K562 (cell line): ENCODE data around the gene MTHFR. TPM values are rescaled to one million over a fixed set of nuclear protein-coding genes. Genes with fewer than 3 reads are reported as not detected.
A peak's percentile ranks its signal among the peaks of the same experiment; 100 is the strongest.

ENCODE experiments used
- ARID1B ChIP-seq: fragments of 450-650 bp; IDR thresholded peaks from 2 replicates; pipeline ENCODE4 v1.6.1; 2016; ENCODE audit warnings: antibody characterized with exemption, mild to moderate bottlenecking, inconsistent platforms
- ARID2 ChIP-seq: fragments of 450-650 bp; IDR thresholded peaks from 2 replicates; pipeline ENCODE4 v1.6.1; 2017; ENCODE audit warnings: antibody characterized with exemption, mild to moderate bottlenecking
- ETV6 ChIP-seq, 3 experiments: fragments of 150-350 bp in 1 of 3; sonication (generic) in 1 of 3; formaldehyde crosslinking in 1 of 3; IDR thresholded peaks; 2 replicates each; pipeline versions ENCODE4 v1.6.1 to v1.8.0; 2014 to 2022; ENCODE audit warnings: borderline replicate concordance in 2 of 3, low read depth in 2 of 3, antibody characterized with exemption in 1 of 3, low read length in 1 of 3, mild to moderate bottlenecking in 1 of 3, missing genetic modification reagents in 1 of 3
- EWSR1 ChIP-seq: fragments of 450-650 bp; IDR thresholded peaks from 2 replicates; pipeline ENCODE4 v1.6.1; 2018; ENCODE audit warnings: borderline replicate concordance, mild to moderate bottlenecking, low read depth, moderate library complexity; ENCODE audit not compliant: partially characterized antibody
- FOSL1 ChIP-seq: fragments of 200-800 bp; sonication (Bioruptor generic); conservative IDR thresholded peaks from 2 replicates; pipeline ENCODE4 v1.6.1; 2016; ENCODE audit warnings: missing genetic modification characterization, missing compliant biosample characterization
- HDAC8 ChIP-seq: fragments of 450-650 bp; IDR thresholded peaks from 2 replicates; pipeline ENCODE4 v1.6.1; 2016; ENCODE audit warnings: mild to moderate bottlenecking, missing genetic modification characterization, moderate library complexity, missing compliant biosample characterization
- NCOA6 ChIP-seq: fragments of 450-650 bp; IDR thresholded peaks from 2 replicates; pipeline ENCODE4 v1.6.1; 2017; ENCODE audit warnings: mild to moderate bottlenecking
- NR4A1 ChIP-seq, 2 experiments: fragments of 250-450 bp in 1 of 2; fragments of 450-650 bp in 1 of 2; sonication (Bioruptor Pico) in 1 of 2; IDR thresholded peaks; 2 replicates each; pipeline versions ENCODE4 v1.4.0 to v1.6.1; 2016 to 2020; ENCODE audit warnings: mild to moderate bottlenecking in 2 of 2, missing compliant biosample characterization in 1 of 2, missing genetic modification characterization in 1 of 2, moderate library complexity in 1 of 2
- TSC22D4 ChIP-seq: fragments of 450-650 bp; IDR thresholded peaks from 2 replicates; pipeline ENCODE4 v1.6.1; 2016; ENCODE audit warnings: missing genetic modification characterization, missing biosample characterization, control low read depth
- ZKSCAN8 ChIP-seq: fragments of 200-800 bp; sonication (Bioruptor generic); IDR thresholded peaks from 2 replicates; pipeline ENCODE4 v1.6.1; 2016; ENCODE audit warnings: missing genetic modification characterization, missing compliant biosample characterization
- ZNF134 ChIP-seq: fragments of 250-450 bp; sonication (Bioruptor Pico); conservative IDR thresholded peaks from 2 replicates; pipeline ENCODE4 v1.4.0; 2020
- ZNF551 ChIP-seq: fragments of 250-450 bp; sonication (Bioruptor Pico); IDR thresholded peaks from 2 replicates; pipeline ENCODE4 v1.5.0; 2021; ENCODE audit warnings: mild to moderate bottlenecking, moderate library complexity
- ZNF785 ChIP-seq: fragments of 250-450 bp; sonication (Bioruptor Pico); IDR thresholded peaks from 2 replicates; pipeline ENCODE4 v1.4.0; 2020; ENCODE audit warnings: mild to moderate bottlenecking
- polyA plus RNA-seq, 8 experiments: library from polyadenylated mRNA; depleted of rRNA in 4 of 8; stranded (reverse) in 5 of 8; unstranded in 3 of 8; fragments of >200 nt; fragmentation: Nextera tagmentation in 2 of 8; fragmentation: Illumina TruSeq in 1 of 8; extraction: Ambion mirVana in 2 of 8; extraction: Trizol in 1 of 8; gene quantifications; 2 replicates each; pipeline versions ENCODE4 v1.2.1 to v1.2.3, GENCODE V29; 2011 to 2014; ENCODE audit warnings: inconsistent platforms in 1 of 8, missing spikeins in 1 of 8
- total RNA-seq, 7 experiments: library from RNA; depleted of rRNA in 6 of 7; stranded (reverse); fragments of >200 nt in 6 of 7; fragmentation: Illumina TruSeq in 2 of 7; extraction: Trizol in 2 of 7; gene quantifications; 2 replicates each; pipeline versions ENCODE4 v1.2.1 to v1.2.3, GENCODE V29; 2011 to 2021; ENCODE audit warnings: low replicate concordance in 1 of 7
- TF ChIP-seq, protein P1 (sequence below): sonication (generic); formaldehyde crosslinking; IDR thresholded peaks from 2 replicates; pipeline ENCODE4 v1.8.1; 2023; ENCODE audit warnings: mild to moderate bottlenecking, missing genetic modification reagents
- TF ChIP-seq, protein P2 (sequence below): fragments of 450-650 bp; conservative IDR thresholded peaks from 2 replicates; pipeline ENCODE4 v1.6.1; 2016; ENCODE audit warnings: missing genetic modification characterization, low read depth, mild to moderate bottlenecking, control low read depth, missing compliant biosample characterization
- TF ChIP-seq, protein P3 (sequence below): sonication (generic); formaldehyde crosslinking; IDR thresholded peaks from 2 replicates; pipeline ENCODE4 v1.8.0; 2022; ENCODE audit warnings: missing genetic modification reagents, mild to moderate bottlenecking, borderline replicate concordance
- TF ChIP-seq, protein P4 (sequence below): sonication (generic); formaldehyde crosslinking; IDR thresholded peaks from 2 replicates; pipeline ENCODE4 v1.8.0; 2022; ENCODE audit warnings: mild to moderate bottlenecking, missing genetic modification reagents

MTHFR gene
- total and polyA plus RNA-seq, 9 of the 15 experiments (the other 6 are each of a cell fraction or from before 2014, with no cell fraction given) = 5.0 to 104 (median 62.6) TPM

DNA sequence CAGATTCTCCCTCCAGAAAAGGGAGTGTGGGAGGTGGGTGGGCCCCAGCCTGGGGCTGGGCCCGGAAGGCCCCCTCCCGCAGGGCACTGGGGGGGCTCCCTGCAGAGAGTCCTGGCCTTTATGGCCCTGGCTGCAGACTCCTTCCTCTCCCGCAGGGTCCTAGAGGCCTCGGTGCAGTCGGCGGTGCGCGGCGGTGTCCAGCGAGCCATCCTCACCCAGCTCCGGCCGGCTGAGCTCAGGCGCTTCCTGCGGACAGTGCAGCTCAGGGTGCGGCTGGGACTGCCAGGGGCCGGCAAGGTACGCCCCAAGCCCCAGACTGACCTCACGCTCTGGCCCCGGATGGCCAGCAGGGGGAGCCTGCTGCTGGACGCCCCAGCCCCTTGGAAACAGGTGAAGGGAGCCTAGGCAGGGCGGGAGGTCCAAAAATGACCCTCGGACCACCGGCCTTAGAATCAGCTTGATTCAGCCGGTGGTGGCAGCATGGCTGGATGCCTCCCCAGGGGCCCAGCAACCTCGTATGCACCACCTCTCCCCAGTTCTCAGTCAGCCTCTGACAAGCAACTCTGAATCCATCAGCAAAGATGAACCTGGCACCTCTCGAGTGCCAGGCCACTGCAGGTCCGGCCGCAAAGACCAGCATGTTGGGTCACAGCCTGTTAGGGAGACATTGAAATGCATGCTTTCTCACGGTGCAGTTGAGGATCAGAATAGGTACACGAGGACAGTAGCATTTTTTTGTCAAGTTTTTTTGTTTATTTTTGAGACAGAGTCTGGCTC lies 20.6 kb downstream of the MTHFR start (continued):
- TF ChIP-seq, protein P1, sequence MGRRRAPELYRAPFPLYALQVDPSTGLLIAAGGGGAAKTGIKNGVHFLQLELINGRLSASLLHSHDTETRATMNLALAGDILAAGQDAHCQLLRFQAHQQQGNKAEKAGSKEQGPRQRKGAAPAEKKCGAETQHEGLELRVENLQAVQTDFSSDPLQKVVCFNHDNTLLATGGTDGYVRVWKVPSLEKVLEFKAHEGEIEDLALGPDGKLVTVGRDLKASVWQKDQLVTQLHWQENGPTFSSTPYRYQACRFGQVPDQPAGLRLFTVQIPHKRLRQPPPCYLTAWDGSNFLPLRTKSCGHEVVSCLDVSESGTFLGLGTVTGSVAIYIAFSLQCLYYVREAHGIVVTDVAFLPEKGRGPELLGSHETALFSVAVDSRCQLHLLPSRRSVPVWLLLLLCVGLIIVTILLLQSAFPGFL (CRISPR knock-in tag) = no peak
- TF ChIP-seq ARID1B (peak; percentile 49; the same call in 1 of the 2 replicates), ZNF134 (CRISPR knock-in tag) (peak; percentile 63; the same call in 1 of the 2 replicates), NR4A1 (CRISPR knock-in tag; IDR thresholded peaks at IDR 0.05) (no peak), NR4A1 (tag; IDR thresholded peaks at IDR 0.05) (no peak), ZNF785 (CRISPR knock-in tag) (no peak), FOSL1 (tag) (no peak), HDAC8 (peak; percentile 77; the same call in 1 of the 2 replicates), ZNF551 (no peak), ARID2 (no peak), TSC22D4 (tag) (no peak), NCOA6 (no peak), ETV6 (IDR thresholded peaks at IDR 0.05; ENCODE audit: borderline replicate concordance in 1 of 2, low read depth in 2 of 2, low read length in 1 of 2) (no peak), ETV6 (CRISPR knock-in tag; IDR thresholded peaks at IDR 0.05; ENCODE audit: borderline replicate concordance) (no peak), EWSR1 (no peak), ZKSCAN8 (CRISPR knock-in tag) (no peak)
- TF ChIP-seq, protein P2, sequence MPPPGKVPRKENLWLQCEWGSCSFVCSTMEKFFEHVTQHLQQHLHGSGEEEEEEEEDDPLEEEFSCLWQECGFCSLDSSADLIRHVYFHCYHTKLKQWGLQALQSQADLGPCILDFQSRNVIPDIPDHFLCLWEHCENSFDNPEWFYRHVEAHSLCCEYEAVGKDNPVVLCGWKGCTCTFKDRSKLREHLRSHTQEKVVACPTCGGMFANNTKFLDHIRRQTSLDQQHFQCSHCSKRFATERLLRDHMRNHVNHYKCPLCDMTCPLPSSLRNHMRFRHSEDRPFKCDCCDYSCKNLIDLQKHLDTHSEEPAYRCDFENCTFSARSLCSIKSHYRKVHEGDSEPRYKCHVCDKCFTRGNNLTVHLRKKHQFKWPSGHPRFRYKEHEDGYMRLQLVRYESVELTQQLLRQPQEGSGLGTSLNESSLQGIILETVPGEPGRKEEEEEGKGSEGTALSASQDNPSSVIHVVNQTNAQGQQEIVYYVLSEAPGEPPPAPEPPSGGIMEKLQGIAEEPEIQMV (tag) = no peak
- TF ChIP-seq, protein P3, sequence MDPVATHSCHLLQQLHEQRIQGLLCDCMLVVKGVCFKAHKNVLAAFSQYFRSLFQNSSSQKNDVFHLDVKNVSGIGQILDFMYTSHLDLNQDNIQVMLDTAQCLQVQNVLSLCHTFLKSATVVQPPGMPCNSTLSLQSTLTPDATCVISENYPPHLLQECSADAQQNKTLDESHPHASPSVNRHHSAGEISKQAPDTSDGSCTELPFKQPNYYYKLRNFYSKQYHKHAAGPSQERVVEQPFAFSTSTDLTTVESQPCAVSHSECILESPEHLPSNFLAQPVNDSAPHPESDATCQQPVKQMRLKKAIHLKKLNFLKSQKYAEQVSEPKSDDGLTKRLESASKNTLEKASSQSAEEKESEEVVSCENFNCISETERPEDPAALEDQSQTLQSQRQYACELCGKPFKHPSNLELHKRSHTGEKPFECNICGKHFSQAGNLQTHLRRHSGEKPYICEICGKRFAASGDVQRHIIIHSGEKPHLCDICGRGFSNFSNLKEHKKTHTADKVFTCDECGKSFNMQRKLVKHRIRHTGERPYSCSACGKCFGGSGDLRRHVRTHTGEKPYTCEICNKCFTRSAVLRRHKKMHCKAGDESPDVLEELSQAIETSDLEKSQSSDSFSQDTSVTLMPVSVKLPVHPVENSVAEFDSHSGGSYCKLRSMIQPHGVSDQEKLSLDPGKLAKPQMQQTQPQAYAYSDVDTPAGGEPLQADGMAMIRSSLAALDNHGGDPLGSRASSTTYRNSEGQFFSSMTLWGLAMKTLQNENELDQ (CRISPR knock-in tag) = no peak
- TF ChIP-seq, protein P4, sequence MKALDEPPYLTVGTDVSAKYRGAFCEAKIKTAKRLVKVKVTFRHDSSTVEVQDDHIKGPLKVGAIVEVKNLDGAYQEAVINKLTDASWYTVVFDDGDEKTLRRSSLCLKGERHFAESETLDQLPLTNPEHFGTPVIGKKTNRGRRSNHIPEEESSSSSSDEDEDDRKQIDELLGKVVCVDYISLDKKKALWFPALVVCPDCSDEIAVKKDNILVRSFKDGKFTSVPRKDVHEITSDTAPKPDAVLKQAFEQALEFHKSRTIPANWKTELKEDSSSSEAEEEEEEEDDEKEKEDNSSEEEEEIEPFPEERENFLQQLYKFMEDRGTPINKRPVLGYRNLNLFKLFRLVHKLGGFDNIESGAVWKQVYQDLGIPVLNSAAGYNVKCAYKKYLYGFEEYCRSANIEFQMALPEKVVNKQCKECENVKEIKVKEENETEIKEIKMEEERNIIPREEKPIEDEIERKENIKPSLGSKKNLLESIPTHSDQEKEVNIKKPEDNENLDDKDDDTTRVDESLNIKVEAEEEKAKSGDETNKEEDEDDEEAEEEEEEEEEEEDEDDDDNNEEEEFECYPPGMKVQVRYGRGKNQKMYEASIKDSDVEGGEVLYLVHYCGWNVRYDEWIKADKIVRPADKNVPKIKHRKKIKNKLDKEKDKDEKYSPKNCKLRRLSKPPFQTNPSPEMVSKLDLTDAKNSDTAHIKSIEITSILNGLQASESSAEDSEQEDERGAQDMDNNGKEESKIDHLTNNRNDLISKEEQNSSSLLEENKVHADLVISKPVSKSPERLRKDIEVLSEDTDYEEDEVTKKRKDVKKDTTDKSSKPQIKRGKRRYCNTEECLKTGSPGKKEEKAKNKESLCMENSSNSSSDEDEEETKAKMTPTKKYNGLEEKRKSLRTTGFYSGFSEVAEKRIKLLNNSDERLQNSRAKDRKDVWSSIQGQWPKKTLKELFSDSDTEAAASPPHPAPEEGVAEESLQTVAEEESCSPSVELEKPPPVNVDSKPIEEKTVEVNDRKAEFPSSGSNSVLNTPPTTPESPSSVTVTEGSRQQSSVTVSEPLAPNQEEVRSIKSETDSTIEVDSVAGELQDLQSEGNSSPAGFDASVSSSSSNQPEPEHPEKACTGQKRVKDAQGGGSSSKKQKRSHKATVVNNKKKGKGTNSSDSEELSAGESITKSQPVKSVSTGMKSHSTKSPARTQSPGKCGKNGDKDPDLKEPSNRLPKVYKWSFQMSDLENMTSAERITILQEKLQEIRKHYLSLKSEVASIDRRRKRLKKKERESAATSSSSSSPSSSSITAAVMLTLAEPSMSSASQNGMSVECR (CRISPR knock-in tag) = 0 out of 2 replicates have a peak, but pooled peaks have one; percentile 49
